ENCODE data around the gene KPNA4. TPM values are rescaled to one million over a fixed set of nuclear protein-coding genes. Genes with fewer than 3 reads are reported as not detected.

Gene KPNA4
- total RNA-seq, 1 experiment from 2014 or later: 76.7 TPM

GRCh38 chr3:160613661-160614060 is 48.3 kb upstream of the KPNA4 start:
- no peak overlapping the region for H4K91ac ChIP-seq (ENCODE audit: insufficient read length, low read depth, low read length)

More at GRCh38 chr3:160613661-160614060, 48.3 kb upstream of the KPNA4 start:
- Histone ChIP-seq H3K4me1 (ENCODE audit: insufficient read depth, low read length) (no peaks in the 10 kb centered on the region), H3T11ph (ENCODE audit: low read length) (no peak overlapping the region), H2BK120ac (ENCODE audit: low read depth, low read length, poor library complexity, severe bottlenecking) (no peak overlapping the region), H2BK5ac (ENCODE audit: insufficient read length, low read length) (no peak overlapping the region), H3K27ac (ENCODE audit: insufficient read length, low read depth, low read length) (no peak overlapping the region), H3K23ac (ENCODE audit: insufficient read length, low read depth, low read length) (no peak overlapping the region), H3K4ac (ENCODE audit: low read depth, low read length) (no peak overlapping the region), H3K56ac (ENCODE audit: insufficient read length, low read depth, low read length) (no peak overlapping the region), H2BK12ac (ENCODE audit: insufficient read length, low read depth, low read length) (no peak overlapping the region), H2BK15ac (ENCODE audit: low read depth, low read length) (no peak overlapping the region), H3K23me2 (ENCODE audit: insufficient read length, low read depth, low read length, poor library complexity, severe bottlenecking) (no peaks in the 10 kb centered on the region), H3K18ac (ENCODE audit: insufficient read length, low read depth, low read length) (no peak overlapping the region), H3K9me3 (ENCODE audit: control insufficient read depth, low read depth, low read length) (no peaks in the 10 kb centered on the region), H3K79me1 (ENCODE audit: insufficient read depth, low read depth, low read length, poor library complexity, severe bottlenecking) (no peaks in the 10 kb centered on the region), H4K8ac (replicated peaks; ENCODE audit: insufficient read length, low read depth, low read length) (no peak overlapping the region), H2BK20ac (ENCODE audit: low read depth, low read length, poor library complexity, severe bottlenecking) (no peak overlapping the region), H4K5ac (ENCODE audit: insufficient read length, low read depth, low read length) (no peak overlapping the region), H3K4me2 (ENCODE audit: insufficient read depth, insufficient read length, low read length) (no peak overlapping the region), H3K79me2 (ENCODE audit: insufficient read depth, low read length) (no peaks in the 10 kb centered on the region), H3K14ac (ENCODE audit: insufficient read depth, low read length) (no peak overlapping the region), H3K27me3 (ENCODE audit: insufficient read depth, low read length) (no peaks in the 10 kb centered on the region), H4K20me1 (ENCODE audit: control insufficient read depth, insufficient read depth, insufficient read length) (no peaks in the 10 kb centered on the region), H3K9ac (ENCODE audit: extremely low read depth, insufficient read length, low read length) (no peak overlapping the region), H2AK5ac (ENCODE audit: insufficient read length, low read length) (no peak overlapping the region), H2AFZ (ENCODE audit: low read length) (no peak overlapping the region)
- no peak overlapping the region for H3K27ac Mint-ChIP-seq
- H3K9me3 Mint-ChIP-seq: no peaks in the 10 kb centered on the region
- H3K4me1 Mint-ChIP-seq: no peaks in the 10 kb centered on the region
- no peak overlapping the region for H3K4me3 Mint-ChIP-seq
- WGBS (ENCODE audit: extremely low coverage, insufficient read length, low lambda C conversion rate): no CpG with 5 or more reads among the region's 1 CpG
- DNase-seq: no peak
- no peak for TF ChIP-seq CTCF (conservative IDR thresholded peaks at IDR 0.05)
- no peaks in the 10 kb centered on the region; the same call in none of the 2 replicates for H3K27me3 Mint-ChIP-seq (ENCODE audit: low read depth)
- no peaks in the 10 kb centered on the region for H3K36me3 Mint-ChIP-seq (ENCODE audit: insufficient read depth in 1 of 3, low read depth in 3 of 3)
